ENCODE results near the gene SLC12A7.

- TF ChIP-seq POLR2A (IDR thresholded peaks at IDR 0.05), result no peak
- TF ChIP-seq CTCF (IDR thresholded peaks at IDR 0.05 in 8 of 11, conservative IDR thresholded peaks at IDR 0.05 in 3 of 11), result no peak
- no peak for TF ChIP-seq POLR2AphosphoS5 (IDR thresholded peaks at IDR 0.05)
These were observed 11.7 kb upstream of the SLC12A7 start for GRCh38 chr5:1123418-1124147.

Measured in spleen (tissue), 7 donors.